GM12801 (cell line): ENCODE results near the gene APOL4.

ENCODE experiments used
- CTCF ChIP-seq: IDR thresholded peaks from one replicate; pipeline ENCODE4 v1.5.1; 2011; ENCODE audit warnings: control low read depth; ENCODE audit not compliant: insufficient read length; ENCODE audit errors: extremely low read depth

Gene APOL4

GRCh38 chr22:36201630-36202319, at the start of gene APOL4:
APOL4 (minus strand) TSS chr22:36201809; CDS start chr22:36201734, 75 bp downstream.
- no peak for TF ChIP-seq CTCF

- no peak for TF ChIP-seq CTCF
Measured at GRCh38 chr22:36249160-36249559, 47.6 kb upstream of the APOL4 start.

- no peak for TF ChIP-seq CTCF
Measured at GRCh38 chr22:36247955-36248354, 46.3 kb upstream of the APOL4 start.

GRCh38 chr22:36246718-36247117, 45.1 kb upstream of the APOL4 start:
- no peak for TF ChIP-seq CTCF

GRCh38 chr22:36245805-36246356, 44.3 kb upstream of the APOL4 start:
- TF ChIP-seq CTCF, result no peak

GRCh38 chr22:36244522-36245391, 43.1 kb upstream of the APOL4 start:
- TF ChIP-seq CTCF, result no peak

- TF ChIP-seq CTCF, result no peak
Measured at GRCh38 chr22:36243986-36244385, 42.4 kb upstream of the APOL4 start.
